Testis (tissue), 2 donors: Measurements from ENCODE around the gene PPARG.

Experiments
- POLR2A ChIP-seq: fragments of 450-650 bp; IDR thresholded peaks from one replicate; pipeline ENCODE4 v1.6.1; 2017; ENCODE audit warnings: antibody characterized with exemption, mild to moderate bottlenecking, moderate library complexity
- TF ChIP-seq, protein P1 (sequence below), 3 experiments: fragments of 450-650 bp in 2 of 3; fragments of 200-600 bp in 1 of 3; sonication (generic) in 1 of 3; IDR thresholded peaks; one replicate each; pipeline ENCODE4 v1.5.1; 2016 to 2019; ENCODE audit warnings: antibody characterized with exemption in 3 of 3, mild to moderate bottlenecking in 2 of 3, moderate library complexity in 1 of 3

DNA sequence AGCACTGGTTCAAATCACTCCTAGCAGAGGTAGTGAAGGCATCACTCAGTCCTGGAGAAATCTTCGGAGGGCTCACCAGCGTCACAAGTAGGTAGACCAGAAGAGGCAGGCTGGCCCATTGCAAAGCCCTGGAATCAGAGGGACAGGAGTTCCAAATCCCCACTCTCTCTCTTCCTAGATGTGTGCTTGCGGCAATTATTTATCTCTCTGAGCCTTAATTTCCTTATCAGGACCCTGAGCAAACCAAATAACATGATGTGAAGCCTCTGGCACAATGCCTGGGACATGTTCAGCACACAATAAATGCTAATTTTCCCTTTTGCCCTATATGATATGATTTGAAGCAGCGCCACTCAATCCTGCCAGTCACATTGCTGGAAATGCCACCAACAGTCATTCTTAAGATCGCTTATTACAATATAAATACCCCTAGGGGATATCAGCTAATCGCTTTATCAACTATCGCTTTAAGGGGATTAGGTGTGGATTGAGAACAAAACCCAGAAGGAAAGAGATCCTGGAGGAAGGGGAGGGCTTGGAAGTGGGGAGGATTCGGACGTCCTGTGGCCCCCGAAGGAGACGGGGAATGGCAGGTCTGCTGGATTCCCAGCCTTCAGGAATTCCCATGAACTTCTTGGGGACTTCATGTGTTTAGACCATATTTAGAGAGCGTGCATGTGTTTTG lies 135.9 kb downstream of the PPARG start:
- TF ChIP-seq, protein P1, sequence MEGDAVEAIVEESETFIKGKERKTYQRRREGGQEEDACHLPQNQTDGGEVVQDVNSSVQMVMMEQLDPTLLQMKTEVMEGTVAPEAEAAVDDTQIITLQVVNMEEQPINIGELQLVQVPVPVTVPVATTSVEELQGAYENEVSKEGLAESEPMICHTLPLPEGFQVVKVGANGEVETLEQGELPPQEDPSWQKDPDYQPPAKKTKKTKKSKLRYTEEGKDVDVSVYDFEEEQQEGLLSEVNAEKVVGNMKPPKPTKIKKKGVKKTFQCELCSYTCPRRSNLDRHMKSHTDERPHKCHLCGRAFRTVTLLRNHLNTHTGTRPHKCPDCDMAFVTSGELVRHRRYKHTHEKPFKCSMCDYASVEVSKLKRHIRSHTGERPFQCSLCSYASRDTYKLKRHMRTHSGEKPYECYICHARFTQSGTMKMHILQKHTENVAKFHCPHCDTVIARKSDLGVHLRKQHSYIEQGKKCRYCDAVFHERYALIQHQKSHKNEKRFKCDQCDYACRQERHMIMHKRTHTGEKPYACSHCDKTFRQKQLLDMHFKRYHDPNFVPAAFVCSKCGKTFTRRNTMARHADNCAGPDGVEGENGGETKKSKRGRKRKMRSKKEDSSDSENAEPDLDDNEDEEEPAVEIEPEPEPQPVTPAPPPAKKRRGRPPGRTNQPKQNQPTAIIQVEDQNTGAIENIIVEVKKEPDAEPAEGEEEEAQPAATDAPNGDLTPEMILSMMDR (IDR thresholded peaks at IDR 0.05): no peak
- no peak for TF ChIP-seq POLR2A
